Fibroblast of mammary gland (primary cell): Measurements from ENCODE around the gene MAVS.

Source experiments
- DNase-seq: peaks from one replicate; pipeline ENCODE4 v3.0.0-alpha.2; 2010; ENCODE audit warnings: low read depth
- H3K4me3 ChIP-seq: 2 replicates; pipeline ENCODE4 v1.5.1; 2011; ENCODE audit warnings: low read depth, mild to moderate bottlenecking, low read length, moderate library complexity; ENCODE audit not compliant: control insufficient read depth
- CTCF ChIP-seq: conservative IDR thresholded peaks from 2 replicates; pipeline ENCODE4 v1.5.1; 2011; ENCODE audit warnings: low read depth, low read length, inconsistent platforms; ENCODE audit not compliant: control insufficient read depth, insufficient read depth

MAVS gene

GRCh38 chr20:3804781-3805180 lies 41.9 kb upstream of the MAVS start:
- TF ChIP-seq CTCF, result no peak
- DNase-seq, result no peak
- no peak overlapping the region for H3K4me3 ChIP-seq

- no peak overlapping the region for H3K4me3 ChIP-seq
- DNase-seq, result no peak
- no peak for TF ChIP-seq CTCF
These were observed 38.1 kb upstream of the MAVS start for GRCh38 chr20:3808544-3808943.

- DNase-seq, result peak; percentile 100
- H3K4me3 ChIP-seq, result peak overlapping the region; percentile 37
- no peak for TF ChIP-seq CTCF
These were observed 35.0 kb upstream of the MAVS start for GRCh38 chr20:3811467-3812258.

- DNase-seq, result no peak
- TF ChIP-seq CTCF, result no peak
- H3K4me3 ChIP-seq, result no peak overlapping the region
These were observed 34.4 kb upstream of the MAVS start for GRCh38 chr20:3812259-3812681.

- DNase-seq, result no peak
- no peak overlapping the region for H3K4me3 ChIP-seq
- no peak for TF ChIP-seq CTCF
These were observed 33.4 kb upstream of the MAVS start for GRCh38 chr20:3812975-3813847.

- TF ChIP-seq CTCF, result no peak
- H3K4me3 ChIP-seq, result no peak overlapping the region
- no peak for DNase-seq
These were observed 32.6 kb upstream of the MAVS start for GRCh38 chr20:3813848-3814581.
